ENCODE results near the gene MGARP.
"Not testable (repeated sequence)": the region's sequence is repeated elsewhere in the genome, so short reads cannot be mapped to it uniquely, and the experiment has no call there.

MGARP gene

DNA sequence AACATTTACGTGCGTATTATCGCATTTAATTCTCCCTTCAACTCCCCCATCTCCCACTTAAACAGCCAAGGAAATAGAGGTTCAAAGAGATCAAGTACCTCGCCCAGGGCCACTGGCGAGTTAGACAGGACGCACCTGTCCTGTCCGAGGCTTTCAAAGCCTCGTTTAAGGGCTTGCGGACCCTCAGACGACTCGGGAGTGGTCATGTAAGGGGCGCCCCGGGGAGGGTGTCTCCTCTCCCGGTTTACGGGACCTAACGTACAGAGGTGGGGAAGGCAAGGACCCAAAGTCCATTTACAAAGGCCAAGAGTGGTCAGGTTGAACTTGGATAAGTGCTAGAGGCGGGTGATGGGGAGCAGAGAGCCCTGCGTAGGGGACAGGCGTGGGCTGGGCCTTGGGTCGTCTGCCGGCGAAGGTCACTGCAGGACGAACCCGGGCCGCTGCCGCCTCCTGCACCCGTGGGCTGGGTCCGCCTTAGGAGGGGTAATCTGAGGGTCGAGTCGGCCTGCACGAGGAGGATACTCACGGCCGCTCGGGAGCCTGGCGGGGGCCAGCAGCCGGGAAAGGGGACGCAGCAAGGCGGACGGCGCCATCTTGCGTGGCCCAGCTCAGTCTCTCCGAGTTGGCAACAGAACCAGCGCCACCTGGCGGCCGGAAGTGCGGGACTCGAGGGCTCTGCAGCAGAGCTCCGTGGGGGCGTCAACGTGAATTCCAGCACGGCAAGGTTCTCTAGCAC is 15.3 kb upstream of the MGARP start:
- no peak for DNase-seq (ENCODE audit: low read depth)

DNA sequence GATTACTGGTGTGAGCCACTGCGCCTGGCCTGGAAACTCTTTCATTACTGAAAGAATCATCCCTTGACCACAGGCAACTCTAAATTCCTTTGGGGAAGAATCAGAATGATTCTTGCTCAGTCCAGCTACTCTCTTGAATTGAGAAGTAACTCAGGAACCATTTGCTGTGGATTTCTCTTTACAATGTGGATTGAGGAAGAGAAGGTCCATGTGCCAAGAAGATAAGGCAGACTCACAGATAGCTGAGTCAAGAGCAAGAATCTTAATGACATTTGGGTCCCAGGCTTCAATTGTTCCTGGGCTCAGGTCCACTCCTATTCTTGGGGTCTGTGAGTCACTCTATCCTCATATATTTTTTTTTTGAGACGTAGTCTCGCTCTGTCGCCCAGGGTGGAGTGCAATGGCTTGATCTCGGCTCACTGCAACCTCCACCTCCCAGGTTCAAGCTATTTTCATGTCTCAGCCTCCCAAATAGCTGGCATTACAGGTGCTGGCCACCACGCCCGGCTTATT is 6.2 kb upstream of the MGARP start:
- DNase-seq (ENCODE audit: low read depth): no peak

DNA sequence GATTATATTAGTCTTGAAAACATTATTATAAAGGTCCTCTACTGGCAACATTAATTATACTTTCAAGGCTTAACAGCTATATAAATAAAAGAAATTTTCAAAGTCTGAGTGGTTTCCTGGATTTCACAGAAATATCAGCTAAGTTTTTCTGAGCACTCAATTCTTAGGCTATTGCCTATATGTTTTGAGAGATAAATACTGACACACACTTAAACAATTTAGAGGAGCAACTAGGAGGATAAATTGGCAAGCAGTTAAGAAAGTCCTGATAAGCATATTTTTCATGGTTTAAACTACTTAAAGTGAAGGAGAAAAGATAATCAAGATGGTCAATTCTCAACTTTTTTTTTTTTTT is 2.7 kb upstream of the MGARP start:
- no peak for DNase-seq (ENCODE audit: low read depth)

DNA sequence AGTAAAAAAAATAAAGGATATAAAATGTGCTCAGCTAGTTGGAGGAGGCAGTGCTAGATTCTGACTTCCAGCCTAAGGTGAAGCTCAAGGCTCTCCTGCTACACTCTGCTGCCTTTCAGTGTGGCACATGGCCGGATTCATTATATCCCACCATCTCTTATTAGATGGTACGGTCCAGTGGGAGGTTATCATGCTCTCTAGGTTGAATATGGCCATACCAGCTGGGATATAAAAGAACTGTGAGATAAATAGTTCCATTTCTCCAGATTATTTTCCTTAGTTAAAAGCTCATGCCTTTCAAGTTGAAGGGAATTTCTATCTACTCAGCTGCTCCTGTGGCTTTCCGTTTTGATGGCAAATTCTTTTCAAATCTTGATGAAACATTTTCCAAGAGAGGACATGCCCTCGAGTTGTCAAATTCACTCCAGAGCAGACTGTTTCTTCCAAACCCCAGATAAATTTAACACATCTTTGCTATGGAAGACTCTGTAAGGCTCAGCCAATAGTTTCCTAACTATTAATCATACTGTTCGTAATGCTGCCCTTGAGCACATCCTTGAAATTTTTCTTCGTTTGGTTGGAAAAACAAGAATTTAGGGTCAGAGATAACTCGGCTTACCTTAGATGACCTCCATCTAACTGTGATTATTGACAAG is 2.2 kb upstream of the MGARP start:
- no peak for DNase-seq (ENCODE audit: low read depth)

DNA sequence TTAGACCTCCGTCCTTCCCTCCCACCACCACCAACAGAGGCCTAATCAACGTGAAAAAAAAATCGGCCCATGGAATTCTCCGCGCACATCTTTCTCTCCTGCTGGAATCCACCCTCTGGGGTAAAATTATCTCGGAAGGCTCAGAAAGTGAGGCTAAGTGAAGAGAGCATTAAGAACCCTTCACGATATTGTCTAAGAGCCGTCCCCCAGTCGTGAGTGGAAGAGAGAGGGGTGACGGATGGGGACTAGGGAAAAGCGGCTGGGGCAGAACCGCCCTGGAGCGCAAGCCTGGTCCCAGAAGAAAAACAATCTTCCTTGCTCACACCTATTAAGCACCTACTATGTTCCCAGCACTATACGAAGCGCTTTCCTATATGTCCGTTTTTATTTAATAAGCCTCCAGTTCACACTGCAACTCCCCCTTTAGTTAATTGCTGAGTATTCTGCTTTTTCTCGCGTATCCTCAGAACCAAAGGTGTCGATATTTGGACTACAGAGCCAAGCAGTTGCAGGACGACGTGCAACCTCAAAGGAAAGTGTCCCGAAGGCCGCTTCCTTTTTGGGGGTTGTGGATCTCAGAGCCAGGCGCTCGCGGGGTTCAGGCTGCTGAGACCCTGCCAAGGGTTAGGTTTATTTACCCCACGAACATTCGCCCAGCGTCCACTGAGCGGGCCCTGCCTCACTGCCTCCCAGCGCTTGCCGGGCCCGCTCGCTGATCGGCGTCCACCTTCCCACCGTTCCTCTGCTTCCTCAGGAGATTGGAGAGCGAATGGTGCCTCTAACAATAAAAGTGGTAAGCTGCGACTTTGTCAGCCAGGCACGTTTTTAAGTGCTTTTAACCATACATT is 889 bp downstream of the MGARP start:
- DNase-seq (ENCODE audit: low read depth): no peak

DNA sequence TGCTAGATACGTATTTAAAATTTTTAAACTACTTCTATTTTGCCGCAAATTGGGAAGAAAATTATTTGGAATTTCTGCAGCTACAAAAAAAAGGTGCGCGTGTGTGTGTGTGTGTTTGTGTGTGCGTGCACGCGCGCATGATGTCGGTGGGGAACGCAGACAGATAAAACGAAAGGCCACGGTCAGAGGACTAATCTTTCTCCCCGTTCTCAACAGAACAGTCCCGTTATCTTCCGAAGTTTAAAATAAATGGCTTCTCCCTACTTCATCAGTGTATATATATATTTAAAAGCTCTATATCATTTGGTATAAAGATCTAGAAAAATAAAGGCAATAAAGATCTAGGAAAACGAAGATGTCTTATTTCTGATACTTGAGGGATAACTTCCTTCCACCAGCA is 1.5 kb downstream of the MGARP start:
- DNase-seq (ENCODE audit: low read depth): no peak

DNA sequence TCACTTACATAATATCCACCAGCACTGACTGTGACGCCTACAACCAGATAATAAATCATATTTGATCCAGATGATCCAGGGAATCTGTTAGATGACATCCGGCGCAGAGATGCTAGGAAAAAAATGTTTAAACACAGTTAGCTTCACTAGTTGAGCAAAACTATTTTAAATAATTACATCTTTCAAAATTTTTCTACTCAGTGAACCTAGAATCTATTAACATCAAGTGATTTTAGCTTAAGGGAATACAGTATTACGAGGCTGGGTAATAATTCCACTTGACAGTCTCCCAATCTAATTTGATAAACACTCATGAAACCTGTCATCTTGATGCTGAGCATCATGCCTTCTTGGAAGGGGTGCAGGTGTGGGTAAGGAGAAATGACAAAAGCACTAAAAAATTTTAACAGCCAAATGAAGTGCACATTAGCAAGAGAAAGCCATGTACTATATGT is 4.7 kb downstream of the MGARP start:
- no peak for DNase-seq (ENCODE audit: low read depth)

DNA sequence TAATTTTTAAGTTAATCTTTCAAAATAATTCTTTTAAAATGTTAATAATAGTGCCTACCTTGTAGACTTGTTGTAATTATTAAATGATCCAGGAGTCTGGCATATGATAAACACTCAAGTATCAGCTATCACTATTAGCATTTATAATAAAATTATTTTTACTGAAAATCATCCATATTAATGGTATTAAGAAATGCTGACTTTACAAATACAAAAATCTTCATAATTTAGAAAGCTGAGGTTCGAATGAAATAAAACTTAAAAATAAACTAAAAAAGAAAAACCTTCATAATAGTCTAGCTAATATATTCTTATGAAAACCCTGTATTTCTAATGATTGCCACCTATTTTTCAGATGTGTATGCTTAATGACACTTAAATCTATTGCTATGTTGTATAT is 5.2 kb downstream of the MGARP start:
- DNase-seq (ENCODE audit: low read depth): no peak

DNA sequence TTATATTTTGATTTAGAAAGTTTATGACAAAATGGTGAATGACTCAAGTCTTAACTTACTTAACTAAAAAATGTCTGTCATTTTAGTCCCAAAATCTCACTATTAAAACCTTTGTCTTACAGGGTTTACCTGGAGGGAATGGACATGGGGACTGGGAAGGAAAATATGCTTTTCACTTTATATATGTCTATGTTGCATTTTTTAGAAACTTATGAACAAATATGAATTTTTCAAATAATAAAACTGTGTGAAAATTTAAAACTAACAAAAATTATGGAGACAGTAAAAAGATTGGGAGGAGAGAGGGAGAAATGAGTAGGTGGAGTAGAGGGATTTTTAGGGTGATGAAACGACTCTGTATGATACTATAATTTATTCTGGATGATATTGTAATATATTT is 6.2 kb downstream of the MGARP start:
- no peak for DNase-seq (ENCODE audit: low read depth)

DNA sequence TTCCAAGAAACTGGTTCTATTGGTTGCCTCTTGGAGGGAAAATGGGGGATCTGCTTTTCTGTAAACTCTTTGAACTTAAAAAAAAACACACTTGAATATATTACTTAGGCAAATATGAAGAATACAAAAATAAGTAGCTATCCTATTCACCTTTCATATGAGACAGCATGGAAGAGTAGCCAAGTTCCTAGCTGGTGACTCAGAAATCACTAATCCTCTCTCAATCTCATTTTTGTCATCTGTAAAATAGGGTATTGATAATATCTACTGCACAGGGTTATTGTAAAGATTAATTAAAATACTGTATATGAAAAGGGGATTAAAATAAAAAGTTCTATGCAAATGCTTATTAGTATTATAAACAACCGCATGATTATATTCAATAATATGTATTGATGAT is 12.7 kb downstream of the MGARP start:
- no peak for DNase-seq (ENCODE audit: low read depth)

DNA sequence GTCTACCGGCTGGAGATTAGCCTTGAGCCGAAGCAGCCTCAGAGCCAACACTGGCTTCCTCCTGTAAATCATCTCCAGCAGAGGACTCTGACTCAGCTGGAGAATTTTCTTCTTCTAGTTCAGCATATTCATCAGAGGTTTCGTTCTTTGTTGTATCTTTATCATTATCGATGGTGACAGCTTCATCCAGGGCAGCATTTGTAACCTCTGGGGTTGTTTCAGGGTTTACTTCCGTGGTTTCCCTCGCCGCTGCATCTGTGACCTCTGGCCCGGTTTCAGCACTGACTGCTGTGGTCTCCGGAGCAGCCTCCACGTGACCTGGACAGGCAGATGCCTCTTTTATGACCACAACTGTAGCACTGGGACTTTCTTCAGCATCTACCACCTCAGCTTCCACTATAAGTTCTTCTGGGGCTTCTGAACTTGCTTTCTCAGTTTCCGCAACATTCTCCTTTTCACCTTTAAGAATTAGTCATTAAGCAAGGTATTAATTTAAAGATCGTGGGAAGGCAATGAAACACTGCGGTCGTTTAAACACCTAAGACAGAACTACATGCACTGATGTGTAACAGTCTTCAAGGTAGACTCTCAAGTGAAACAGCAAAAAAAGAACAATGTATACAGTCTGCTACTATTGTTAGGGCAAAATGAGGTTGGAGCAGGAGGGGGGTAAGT is 13.3 kb downstream of the MGARP start:
- DNase-seq (ENCODE audit: low read depth): peak; percentile 52

DNA sequence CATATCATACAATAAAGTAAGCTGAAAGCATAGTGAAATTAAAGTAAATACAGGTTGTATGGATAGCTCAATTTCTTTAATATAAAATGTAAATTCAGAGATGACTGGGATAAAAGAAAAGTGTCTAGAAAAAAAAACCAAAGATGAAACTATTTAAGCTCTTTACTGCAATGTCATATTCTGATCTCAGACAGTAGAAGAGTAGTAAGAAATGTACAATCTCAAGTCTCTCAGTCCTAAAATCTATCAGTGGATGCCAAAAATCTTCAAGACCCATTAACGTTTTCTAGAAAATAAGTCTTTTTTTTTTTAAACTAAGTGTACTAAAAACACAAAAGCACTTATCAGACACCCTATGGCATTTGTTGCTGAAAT is 13.8 kb downstream of the MGARP start:
- no peak for DNase-seq (ENCODE audit: low read depth)

DNA sequence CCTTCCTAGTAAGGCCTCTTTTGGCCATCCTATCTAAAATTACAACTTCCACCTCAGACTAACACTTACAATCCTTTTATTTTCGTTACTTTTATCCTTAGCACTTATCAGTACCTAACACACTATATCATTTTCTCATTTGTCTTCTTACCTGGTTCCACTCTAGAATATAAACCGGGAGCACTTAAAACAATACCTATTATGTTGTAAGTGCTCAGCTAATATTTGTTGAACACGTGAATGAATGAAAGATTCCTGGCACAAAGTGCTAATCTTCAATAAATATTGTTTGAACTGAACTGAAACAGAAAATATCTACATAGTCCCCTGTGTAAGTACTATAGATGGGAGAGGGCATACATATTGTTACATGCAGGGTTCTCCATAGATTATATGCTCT is 14.4 kb downstream of the MGARP start:
- DNase-seq (ENCODE audit: low read depth): no peak

DNA sequence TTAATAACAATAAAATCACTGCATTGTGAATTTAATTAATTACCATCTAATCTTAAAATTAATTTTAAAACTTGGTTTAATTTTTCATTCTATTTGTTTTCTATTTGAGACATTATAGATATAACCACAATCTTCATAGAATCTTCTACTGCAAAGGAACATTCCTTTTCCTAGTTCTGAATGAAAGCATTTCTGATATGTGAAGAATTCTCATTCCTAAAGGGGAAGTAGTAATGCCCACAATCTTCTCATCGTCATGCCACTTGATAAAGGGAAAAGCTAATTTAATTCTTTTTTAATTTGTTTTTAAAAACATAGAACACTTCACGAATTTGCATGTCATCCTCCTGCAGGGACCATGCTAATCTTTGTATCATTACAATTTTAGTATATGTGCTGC is 23.7 kb downstream of the MGARP start:
- DNase-seq (ENCODE audit: low read depth): no peak

DNA sequence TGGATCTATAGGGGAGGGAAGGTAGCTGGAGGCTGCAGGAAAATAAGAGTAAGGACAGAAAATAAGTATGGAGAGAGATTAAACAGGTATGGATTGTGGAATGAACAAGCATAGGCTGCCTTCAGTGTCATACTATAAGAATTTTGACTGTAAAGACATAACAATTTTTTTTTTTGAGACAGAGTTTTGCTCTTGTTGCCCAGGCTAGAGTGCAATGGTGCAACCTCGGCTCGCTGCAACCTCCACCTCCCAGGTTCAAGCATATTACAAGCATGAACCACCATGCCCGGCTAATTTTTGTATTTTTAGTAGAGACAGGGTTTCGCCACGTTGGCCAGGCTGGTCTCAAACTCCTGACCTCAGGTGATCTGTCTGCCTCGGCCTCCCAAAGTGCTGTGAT is 24.4 kb downstream of the MGARP start:
- DNase-seq (ENCODE audit: low read depth): not testable (repeated sequence)

DNA sequence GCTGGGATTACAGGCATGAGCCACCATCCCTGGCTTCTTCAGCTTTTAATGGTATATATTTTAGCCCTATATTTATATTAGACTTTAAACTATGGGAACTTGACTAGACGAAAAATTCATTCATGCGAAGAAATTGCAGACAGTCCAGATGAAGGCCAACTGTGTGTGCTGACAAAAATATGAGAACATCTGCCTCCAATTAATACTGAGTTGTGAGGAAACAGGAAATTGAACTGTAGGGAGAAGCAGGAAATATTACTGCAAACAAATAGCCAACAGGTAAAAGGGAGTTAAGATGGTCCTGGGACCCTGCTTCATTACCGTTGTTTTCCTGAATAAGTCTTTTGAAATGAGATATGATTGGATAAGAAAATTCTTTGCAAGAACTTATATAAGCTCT is 26.3 kb downstream of the MGARP start:
- DNase-seq (ENCODE audit: low read depth): no peak

DNA sequence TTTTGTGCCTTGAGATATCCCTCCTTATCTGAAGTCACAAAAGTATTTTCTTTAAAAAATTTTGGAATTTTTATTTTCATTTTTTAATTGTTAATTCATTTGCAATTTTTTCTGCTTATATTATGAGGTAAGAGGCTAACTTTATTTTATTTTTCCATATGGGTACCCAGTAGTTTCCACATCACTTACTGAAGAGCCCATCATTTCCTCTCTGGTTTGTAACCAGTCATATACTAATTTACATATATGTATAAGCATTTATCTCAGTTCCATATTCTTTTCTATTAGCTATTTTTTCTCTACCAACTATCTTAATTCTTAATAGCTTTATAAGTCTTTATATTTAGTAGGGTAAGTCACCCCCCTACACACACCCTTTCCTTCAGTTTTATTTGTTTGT is 27.0 kb downstream of the MGARP start:
- DNase-seq (ENCODE audit: low read depth): no peak

DNA sequence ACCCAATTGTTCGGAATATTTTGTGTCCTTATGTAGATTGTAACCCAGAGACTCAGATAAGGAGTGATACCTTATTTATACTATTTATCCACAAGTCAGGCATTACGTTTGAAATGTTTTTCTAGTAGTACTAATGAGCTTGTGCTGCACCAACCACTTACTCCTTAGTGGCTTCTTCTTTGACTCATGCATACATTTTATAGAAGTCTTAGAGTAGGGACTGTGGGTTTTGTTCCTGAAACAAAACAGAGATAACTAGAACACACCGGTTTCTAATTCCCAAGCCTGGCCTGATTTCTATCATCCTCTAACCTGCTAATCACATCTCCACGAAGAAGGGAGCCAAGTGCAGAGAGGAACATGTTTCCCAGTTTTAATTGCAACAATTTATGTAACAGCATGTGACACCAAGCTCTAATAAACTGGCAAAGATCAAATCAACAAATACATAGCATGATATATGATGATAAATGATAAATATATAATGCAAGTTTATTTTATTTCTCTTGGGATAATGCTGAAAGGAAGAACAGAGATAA is 32.3 kb downstream of the MGARP start:
- DNase-seq (ENCODE audit: low read depth): no peak

DNA sequence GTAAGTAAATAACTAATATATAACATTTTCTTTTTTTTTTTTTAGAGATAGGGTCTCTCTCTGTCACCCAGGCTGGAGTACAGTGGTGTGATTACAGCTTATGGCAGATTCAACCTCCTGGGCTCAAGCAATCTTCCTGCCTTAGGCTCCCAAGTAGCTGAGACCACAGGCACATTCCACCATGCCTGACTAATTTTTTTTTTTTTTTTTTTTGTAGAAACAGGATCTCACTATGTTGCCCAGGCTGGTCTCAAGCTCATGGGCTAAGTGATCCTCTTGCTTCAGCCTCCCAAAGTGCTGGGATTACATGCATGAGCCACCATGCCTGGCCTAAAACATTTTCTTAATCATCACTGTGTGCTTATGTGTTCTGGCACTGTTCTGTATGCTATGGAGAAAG is 32.8 kb downstream of the MGARP start:
- no peak for DNase-seq (ENCODE audit: low read depth)

DNA sequence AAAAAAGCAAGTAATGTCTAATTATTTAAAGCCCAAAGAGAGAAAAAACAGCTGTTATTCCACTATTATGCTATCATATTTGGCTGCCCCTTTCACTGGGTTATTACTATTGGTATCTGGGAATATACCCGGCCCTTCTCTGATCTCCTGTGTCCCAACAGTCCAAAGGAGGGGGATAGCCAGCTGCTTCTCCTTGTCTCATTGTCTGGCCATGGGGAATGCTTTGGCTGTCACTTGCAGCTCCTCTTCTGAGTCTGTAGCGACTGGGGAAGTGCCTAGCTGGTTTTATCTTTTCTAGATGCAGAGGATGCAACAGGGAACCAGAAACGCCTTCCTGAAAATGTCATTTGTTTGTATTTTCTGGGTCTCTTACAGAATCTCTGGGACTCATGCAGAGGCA is 33.9 kb downstream of the MGARP start:
- DNase-seq (ENCODE audit: low read depth): no peak

DNA sequence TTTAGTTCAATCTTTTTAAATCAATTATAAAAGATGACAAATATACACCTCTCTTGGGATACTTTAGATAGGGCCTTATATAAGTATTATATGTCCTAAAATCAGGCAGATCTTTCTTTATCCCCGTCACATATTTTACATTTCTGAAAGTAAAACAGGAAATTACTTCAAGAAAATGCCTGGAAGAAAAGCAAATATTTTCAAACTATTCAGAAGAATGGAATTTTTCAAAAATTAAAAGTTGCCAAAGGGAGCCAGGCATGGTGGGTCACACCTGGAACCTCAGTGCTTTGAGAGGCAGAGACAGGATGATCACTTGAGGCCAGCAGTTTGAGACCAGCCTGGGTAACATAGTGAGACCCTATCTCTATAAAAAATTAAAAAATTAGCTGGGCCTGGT is 34.4 kb downstream of the MGARP start:
- peak; percentile 41 for DNase-seq (ENCODE audit: low read depth)
